Measurements from ENCODE around the gene MYOG.

Gene MYOG

GRCh38 chr1:203051841-203052324, 33.9 kb downstream of the MYOG start:
- FAIRE-seq: no peak
- no peak for DNase-seq (ENCODE audit: extremely low spot score, insufficient read length, low read depth)

- FAIRE-seq (no peak), DNase-seq (ENCODE audit: extremely low spot score, insufficient read length, low read depth) (no peak)
Observed at GRCh38 chr1:203050826-203051225, 35.0 kb downstream of the MYOG start.

- DNase-seq (ENCODE audit: extremely low spot score, insufficient read length, low read depth): no peak
- FAIRE-seq: no peak
Observed at GRCh38 chr1:203049576-203050180, 36.1 kb downstream of the MYOG start.

- no peak for DNase-seq (ENCODE audit: extremely low spot score, insufficient read length, low read depth)
- FAIRE-seq: no peak
Observed at GRCh38 chr1:203049077-203049476, 36.7 kb downstream of the MYOG start.

- no peak for DNase-seq (ENCODE audit: extremely low spot score, insufficient read length, low read depth)
- no peak for FAIRE-seq
Observed at GRCh38 chr1:203048555-203049051, 37.2 kb downstream of the MYOG start.

- no peak for FAIRE-seq
Observed at GRCh38 chr1:203048086-203048485, 37.7 kb downstream of the MYOG start.

GRCh38 chr1:203046984-203047630, 38.7 kb downstream of the MYOG start:
- no peak for FAIRE-seq
- no peak for DNase-seq (ENCODE audit: extremely low spot score, insufficient read length, low read depth)

More at GRCh38 chr1:203048086-203048485, 37.7 kb downstream of the MYOG start:
- no peak for DNase-seq (ENCODE audit: extremely low spot score, insufficient read length, low read depth)

- no peak for FAIRE-seq
- no peak for DNase-seq (ENCODE audit: extremely low spot score, insufficient read length, low read depth)
Observed at GRCh38 chr1:203045821-203046594, 39.8 kb downstream of the MYOG start.

GRCh38 chr1:203045336-203045735, 40.5 kb downstream of the MYOG start:
- no peak for DNase-seq (ENCODE audit: extremely low spot score, insufficient read length, low read depth)
- FAIRE-seq: no peak

- FAIRE-seq (no peak), DNase-seq (ENCODE audit: extremely low spot score, insufficient read length, low read depth) (no peak)
Observed at GRCh38 chr1:203044546-203045250, 41.1 kb downstream of the MYOG start.

GRCh38 chr1:203043830-203044545, 41.8 kb downstream of the MYOG start:
- FAIRE-seq: no peak
- DNase-seq (ENCODE audit: extremely low spot score, insufficient read length, low read depth): no peak

GRCh38 chr1:203041351-203041932, 44.4 kb downstream of the MYOG start:
- DNase-seq (ENCODE audit: extremely low spot score, insufficient read length, low read depth) (no peak), FAIRE-seq (no peak)

GRCh38 chr1:203040513-203041275, 45.1 kb downstream of the MYOG start:
- DNase-seq (ENCODE audit: extremely low spot score, insufficient read length, low read depth) (no peak), FAIRE-seq (no peak)

- DNase-seq (ENCODE audit: extremely low spot score, insufficient read length, low read depth) (no peak), FAIRE-seq (no peak)
Observed at GRCh38 chr1:203039609-203040512, 46.0 kb downstream of the MYOG start.

GRCh38 chr1:203038891-203039608, 46.8 kb downstream of the MYOG start:
- DNase-seq (ENCODE audit: extremely low spot score, insufficient read length, low read depth): peak; percentile 57
- FAIRE-seq: peak; percentile 88

- no peak for DNase-seq (ENCODE audit: extremely low spot score, insufficient read length, low read depth)
- FAIRE-seq: peak; percentile 46
Observed at GRCh38 chr1:203038217-203038741, 47.5 kb downstream of the MYOG start.

Measured in GM18507 (cell line).